ENCODE measurements around the gene ICA1.

The ICA1 gene

DNA sequence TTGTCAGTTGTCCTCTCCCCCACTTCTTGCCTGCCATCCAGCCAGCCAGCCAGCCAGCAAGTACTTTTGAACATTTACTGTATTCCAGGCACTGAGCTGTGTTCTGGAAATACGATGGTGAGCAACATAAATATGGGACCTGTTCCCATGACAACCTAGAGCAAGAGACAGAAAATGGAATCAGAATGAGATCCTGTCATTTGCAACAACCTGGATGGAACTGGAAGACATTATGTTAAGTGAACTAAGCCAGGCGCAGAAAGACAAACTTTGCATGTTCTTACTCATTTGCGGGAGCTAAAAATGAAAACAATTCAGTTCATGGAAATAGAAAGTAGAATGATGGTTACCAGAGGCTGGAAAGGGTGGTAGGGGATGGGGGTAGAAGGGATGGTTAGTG is 140.7 kb downstream of the ICA1 start:
- Histone ChIP-seq H3K27ac (ENCODE audit: low read length) (no peak overlapping the region), H3K9me2 (replicated peaks; ENCODE audit: insufficient read depth, low read length) (no peaks in the 10 kb centered on the region), H2AFZ (ENCODE audit: low read length) (no peak overlapping the region), H3K36me3 (replicated peaks; ENCODE audit: insufficient read depth, low read length) (no peaks in the 10 kb centered on the region), H3K27me3 (replicated peaks; ENCODE audit: insufficient read depth, low read length) (no peaks in the 10 kb centered on the region), H3K4me1 (ENCODE audit: low read length) (peaks cover 19% of the 10 kb centered on the region), H3K9me3 (replicated peaks; ENCODE audit: insufficient read depth, low read length) (no peaks in the 10 kb centered on the region), H3F3A (ENCODE audit: insufficient read depth, low read length) (peaks cover 11% of the 10 kb centered on the region), H4K20me1 (ENCODE audit: insufficient read depth, low read length) (no peaks in the 10 kb centered on the region), H3K4me3 (ENCODE audit: low read length) (no peak overlapping the region), H3K9ac (ENCODE audit: low read length) (no peak overlapping the region), H3K4me2 (ENCODE audit: low read depth, low read length) (no peak overlapping the region), H3K79me2 (ENCODE audit: low read length) (no peaks in the 10 kb centered on the region)
- DNase-seq = no peak
- TF ChIP-seq EZH2phosphoT487 (IDR thresholded peaks at IDR 0.05; ENCODE audit: low read length) = no peak
- TF ChIP-seq, protein P1, sequence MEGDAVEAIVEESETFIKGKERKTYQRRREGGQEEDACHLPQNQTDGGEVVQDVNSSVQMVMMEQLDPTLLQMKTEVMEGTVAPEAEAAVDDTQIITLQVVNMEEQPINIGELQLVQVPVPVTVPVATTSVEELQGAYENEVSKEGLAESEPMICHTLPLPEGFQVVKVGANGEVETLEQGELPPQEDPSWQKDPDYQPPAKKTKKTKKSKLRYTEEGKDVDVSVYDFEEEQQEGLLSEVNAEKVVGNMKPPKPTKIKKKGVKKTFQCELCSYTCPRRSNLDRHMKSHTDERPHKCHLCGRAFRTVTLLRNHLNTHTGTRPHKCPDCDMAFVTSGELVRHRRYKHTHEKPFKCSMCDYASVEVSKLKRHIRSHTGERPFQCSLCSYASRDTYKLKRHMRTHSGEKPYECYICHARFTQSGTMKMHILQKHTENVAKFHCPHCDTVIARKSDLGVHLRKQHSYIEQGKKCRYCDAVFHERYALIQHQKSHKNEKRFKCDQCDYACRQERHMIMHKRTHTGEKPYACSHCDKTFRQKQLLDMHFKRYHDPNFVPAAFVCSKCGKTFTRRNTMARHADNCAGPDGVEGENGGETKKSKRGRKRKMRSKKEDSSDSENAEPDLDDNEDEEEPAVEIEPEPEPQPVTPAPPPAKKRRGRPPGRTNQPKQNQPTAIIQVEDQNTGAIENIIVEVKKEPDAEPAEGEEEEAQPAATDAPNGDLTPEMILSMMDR (IDR thresholded peaks at IDR 0.05; ENCODE audit: low read length) = no peak
- no peak for TF ChIP-seq EZH2 (optimal IDR thresholded peaks at IDR 0.05; ENCODE audit: low read depth, low read length)

DNA sequence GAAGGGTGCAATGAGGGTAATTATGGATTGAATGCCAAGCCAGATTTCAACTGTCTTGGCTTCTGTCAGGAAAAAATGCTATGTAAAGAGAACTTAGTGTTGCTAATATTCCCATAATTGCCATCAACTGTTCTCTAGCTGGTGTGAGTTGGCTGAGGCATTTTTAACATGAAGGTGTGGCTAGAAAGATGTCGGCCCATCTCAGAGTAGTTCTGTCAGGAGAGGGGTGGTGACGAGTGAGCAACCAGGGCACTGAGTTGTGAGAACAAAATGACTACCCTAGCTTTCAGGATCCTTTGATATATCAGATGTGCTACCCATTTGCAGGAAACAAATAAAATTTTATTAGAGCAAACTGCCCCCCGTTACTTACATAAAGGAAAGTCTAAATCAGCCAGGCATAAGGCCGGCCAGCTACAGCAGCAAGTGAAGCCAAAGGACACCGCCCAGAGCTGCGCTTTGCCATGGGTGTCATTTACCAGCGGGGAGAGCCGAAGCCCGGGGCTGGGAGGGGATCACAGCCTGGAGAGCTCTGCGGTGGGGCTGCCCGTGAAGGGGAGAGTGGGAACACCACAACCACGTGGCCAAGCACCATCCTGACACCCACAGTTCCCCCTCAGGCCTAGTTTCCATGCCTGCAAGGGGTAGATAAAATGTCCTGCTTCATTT is 141.4 kb downstream of the ICA1 start:
- Histone ChIP-seq H3K79me2 (ENCODE audit: low read length) (no peaks in the 10 kb centered on the region), H3F3A (ENCODE audit: insufficient read depth, low read length) (peaks cover 4% of the 10 kb centered on the region; the same call in 1 of the 2 replicates), H4K20me1 (ENCODE audit: insufficient read depth, low read length) (no peaks in the 10 kb centered on the region), H3K4me3 (ENCODE audit: low read length) (no peak overlapping the region), H3K9me3 (replicated peaks; ENCODE audit: insufficient read depth, low read length) (no peaks in the 10 kb centered on the region), H3K9ac (ENCODE audit: low read length) (no peak overlapping the region), H2AFZ (ENCODE audit: low read length) (no peak overlapping the region), H3K4me1 (ENCODE audit: low read length) (peaks cover 19% of the 10 kb centered on the region), H3K27ac (ENCODE audit: low read length) (no peak overlapping the region), H3K36me3 (replicated peaks; ENCODE audit: insufficient read depth, low read length) (no peaks in the 10 kb centered on the region), H3K27me3 (replicated peaks; ENCODE audit: insufficient read depth, low read length) (no peaks in the 10 kb centered on the region), H3K9me2 (replicated peaks; ENCODE audit: insufficient read depth, low read length) (no peaks in the 10 kb centered on the region), H3K4me2 (ENCODE audit: low read depth, low read length) (no peak overlapping the region)
- TF ChIP-seq, protein P1 (IDR thresholded peaks at IDR 0.05; ENCODE audit: low read length) = no peak
- TF ChIP-seq EZH2 (optimal IDR thresholded peaks at IDR 0.05; ENCODE audit: low read depth, low read length) (no peak), EZH2phosphoT487 (IDR thresholded peaks at IDR 0.05; ENCODE audit: low read length) (no peak)
- DNase-seq = no peak

- TF ChIP-seq, protein P1 (IDR thresholded peaks at IDR 0.05; ENCODE audit: low read length) = no peak
- TF ChIP-seq EZH2phosphoT487 (IDR thresholded peaks at IDR 0.05; ENCODE audit: low read length) (no peak), EZH2 (optimal IDR thresholded peaks at IDR 0.05; ENCODE audit: low read depth, low read length) (no peak)
- no peak for DNase-seq
- Histone ChIP-seq H3K9me2 (replicated peaks; ENCODE audit: insufficient read depth, low read length) (no peaks in the 10 kb centered on the region), H3K4me3 (ENCODE audit: low read length) (no peak overlapping the region), H3K27me3 (replicated peaks; ENCODE audit: insufficient read depth, low read length) (no peaks in the 10 kb centered on the region), H3K27ac (ENCODE audit: low read length) (no peak overlapping the region), H3K4me2 (ENCODE audit: low read depth, low read length) (no peak overlapping the region), H4K20me1 (ENCODE audit: insufficient read depth, low read length) (no peaks in the 10 kb centered on the region), H3K36me3 (replicated peaks; ENCODE audit: insufficient read depth, low read length) (no peaks in the 10 kb centered on the region), H2AFZ (ENCODE audit: low read length) (no peak overlapping the region), H3K79me2 (ENCODE audit: low read length) (no peaks in the 10 kb centered on the region), H3K4me1 (ENCODE audit: low read length) (peaks cover 26% of the 10 kb centered on the region), H3K9ac (ENCODE audit: low read length) (no peak overlapping the region), H3F3A (ENCODE audit: insufficient read depth, low read length) (peaks cover 13% of the 10 kb centered on the region), H3K9me3 (replicated peaks; ENCODE audit: insufficient read depth, low read length) (no peaks in the 10 kb centered on the region)
These were observed 142.7 kb downstream of the ICA1 start for GRCh38 chr7:8119262-8119661.
